OCI-LY3 (cell line): ENCODE data around the gene ZNF385D.

Experiments
- CTCF ChIP-seq: fragments of 200-600, 300-600 bp; sonication (generic); IDR thresholded peaks from 2 replicates; pipeline ENCODE4 v1.5.1; 2014; ENCODE audit warnings: antibody characterized with exemption, low read length, low read depth
- EZH2phosphoT487 ChIP-seq: fragments of 200-600 bp; shearing (Covaris generic); IDR thresholded peaks from 2 replicates; pipeline ENCODE4 v1.6.1; 2018; ENCODE audit warnings: antibody characterized with exemption, mixed run types, low read depth

- TF ChIP-seq CTCF (no peak), EZH2phosphoT487 (no peak)
Observed at GRCh38 chr3:21564531-21564930, 186.5 kb downstream of the ZNF385D start.
